CD8-positive, alpha-beta memory T cell (primary cell): ENCODE results near the gene OBSCN. TPM values are rescaled to one million over a fixed set of nuclear protein-coding genes. Genes with fewer than 3 reads are reported as not detected.

Experiments used
- CTCF ChIA-PET: fragments of 350-600 bp; sonication (Branson Sonifier 250); formaldehyde crosslinking; loops from one replicate; lab custom pipeline; 2021; ENCODE audit warnings: antibody characterized with exemption; lab: Charles Lee
- POLR2A ChIA-PET: fragments of 350-600 bp; sonication (Branson Sonifier 250); formaldehyde crosslinking; loops from one replicate; lab custom pipeline; 2021; ENCODE audit warnings: antibody characterized with exemption; lab: Charles Lee
- DNase-seq, 5 donors: peaks; one replicate each; pipeline versions ENCODE4 v3.0.0 to v3.0.0-alpha.2; 2020 to 2022; ENCODE audit warnings: mixed read lengths in 1 of 5
- H3K27ac ChIP-seq: one replicate; pipeline ENCODE4 v1.7.0; 2013; ENCODE audit warnings: low read depth, mild to moderate bottlenecking, low read length, moderate library complexity
- H3K27me3 ChIP-seq: 2 replicates; pipeline ENCODE4 v1.7.0; 2013; ENCODE audit warnings: low read length, mild to moderate bottlenecking; ENCODE audit not compliant: insufficient read depth, poor library complexity, severe bottlenecking
- H3K36me3 ChIP-seq: 2 replicates; pipeline ENCODE4 v1.7.0; 2013; ENCODE audit warnings: mild to moderate bottlenecking, low read length, moderate library complexity; ENCODE audit not compliant: insufficient read depth
- H3K4me1 ChIP-seq: 2 replicates; pipeline ENCODE4 v1.7.0; 2013; ENCODE audit warnings: mild to moderate bottlenecking, low read length, moderate library complexity; ENCODE audit not compliant: insufficient read depth
- H3K4me3 ChIP-seq: 2 replicates; pipeline ENCODE4 v1.7.0; 2013; ENCODE audit warnings: mild to moderate bottlenecking, low read length
- H3K9me3 ChIP-seq: 2 replicates; pipeline ENCODE4 v1.7.0; 2013; ENCODE audit warnings: mild to moderate bottlenecking, low read length
- H3K27ac Mint-ChIP-seq, 8 donors: one replicate each; pipeline ENCODE4 v1.8.0; 2020 to 2021; ENCODE audit warnings: mixed read lengths in 8 of 8, mild to moderate bottlenecking in 6 of 8, inconsistent platforms in 3 of 8, moderate library complexity in 3 of 8
- H3K27me3 Mint-ChIP-seq, 2 donors: one replicate each; pipeline ENCODE4 v1.8.0; 2020 to 2021; ENCODE audit warnings: mixed read lengths in 2 of 2, mild to moderate bottlenecking in 1 of 2, moderate library complexity in 1 of 2
- H3K36me3 Mint-ChIP-seq, 3 donors: one replicate each; pipeline ENCODE4 v1.8.0; 2020 to 2021; ENCODE audit warnings: mixed read lengths in 3 of 3, inconsistent platforms in 1 of 3, mild to moderate bottlenecking in 1 of 3
- H3K4me1 Mint-ChIP-seq, 3 donors: one replicate each; pipeline ENCODE4 v1.8.0; 2020 to 2021; ENCODE audit warnings: mixed read lengths in 3 of 3, inconsistent platforms in 1 of 3, mild to moderate bottlenecking in 1 of 3
- H3K4me3 Mint-ChIP-seq, 7 donors: one replicate each; pipeline ENCODE4 v1.8.0; 2020 to 2021; ENCODE audit warnings: mixed read lengths in 7 of 7, mild to moderate bottlenecking in 6 of 7, moderate library complexity in 4 of 7, inconsistent platforms in 2 of 7
- H3K9me3 Mint-ChIP-seq, 5 donors: one replicate each; pipeline ENCODE4 v1.8.0; 2020 to 2022; ENCODE audit warnings: mixed read lengths in 5 of 5, mild to moderate bottlenecking in 3 of 5, moderate library complexity in 2 of 5, inconsistent platforms in 1 of 5
- polyA plus RNA-seq: library from polyadenylated mRNA; unstranded; fragments of 300-500 nt; fragmentation: Illumina TruSeq; gene quantifications from one replicate; pipeline ENCODE4 v1.2.3, GENCODE V29; 2021
- total RNA-seq, 2 experiments: library from RNA; stranded (reverse); gene quantifications; one replicate each; pipeline ENCODE4 v1.2.3, GENCODE V29; 2021

OBSCN gene
- total and polyA plus RNA-seq, 3 experiments from 2014 or later: 3.0 to 13.6 (median 10.9) TPM

- Mint-ChIP-seq H3K27me3 (no peaks in the 10 kb centered on the region), H3K4me3 (no peak overlapping the region), H3K4me1 (peaks cover 3 to 4% (median 4%) of the 10 kb centered on the region in 3 donors), H3K36me3 (peaks cover 0 to 16% (median 2%) of the 10 kb centered on the region in 3 donors), H3K9me3 (no peaks in the 10 kb centered on the region), H3K27ac (peak overlapping the region in 2 of 8 donors; percentile 31 to 79)
- CTCF ChIA-PET: interaction anchor here (2.2 kb wide), 1 partner anchor 12 kb away, joined by 11 read pairs; the partner anchor contains the start of gene IBA57
- POLR2A ChIA-PET: interaction anchor here (0.7 kb wide), 1 partner anchor 25 kb away, joined by 5 read pairs; no protein-coding TSS in a partner anchor
- no peak overlapping the region for H3K27ac ChIP-seq
- no peaks in the 10 kb centered on the region for H3K9me3 ChIP-seq
- no peak overlapping the region for H3K4me3 ChIP-seq
- no peaks in the 10 kb centered on the region for H3K27me3 ChIP-seq
- no peak for DNase-seq
- no peaks in the 10 kb centered on the region for H3K36me3 ChIP-seq
- H3K4me1 ChIP-seq: no peaks in the 10 kb centered on the region
Measured at GRCh38 chr1:228177721-228178710, 29.8 kb upstream of the OBSCN start.

GRCh38 chr1:228178737-228179684, 28.8 kb upstream of the OBSCN start:
- Histone ChIP-seq H3K4me1 (no peaks in the 10 kb centered on the region), H3K27me3 (no peaks in the 10 kb centered on the region), H3K9me3 (no peaks in the 10 kb centered on the region), H3K27ac (no peak overlapping the region), H3K36me3 (no peaks in the 10 kb centered on the region), H3K4me3 (no peak overlapping the region)
- peak overlapping the region in 1 of 7 donors; percentile 38 for H3K4me3 Mint-ChIP-seq
- POLR2A ChIA-PET: no interaction called here
- no peak for DNase-seq
- peaks cover 4 to 7% (median 4%) of the 10 kb centered on the region in 3 donors for H3K4me1 Mint-ChIP-seq
- H3K27ac Mint-ChIP-seq: peak overlapping the region in 5 of 8 donors; percentile 3 to 46 (median 26)
- H3K27me3 Mint-ChIP-seq: no peaks in the 10 kb centered on the region
- CTCF ChIA-PET: interaction anchor here (1.1 to 2.2 kb wide), 4 partner anchors 11 to 279 kb away, joined by 3 to 11 read pairs (median 4); partner anchors contain the start of gene IBA57
- no peaks in the 10 kb centered on the region for H3K9me3 Mint-ChIP-seq
- peaks cover 0 to 16% (median 2%) of the 10 kb centered on the region in 3 donors for H3K36me3 Mint-ChIP-seq

- peaks cover 0 to 13% (median 2%) of the 10 kb centered on the region in 3 donors for H3K36me3 Mint-ChIP-seq
- H3K27me3 Mint-ChIP-seq: no peaks in the 10 kb centered on the region
- Histone ChIP-seq H3K27me3 (no peaks in the 10 kb centered on the region), H3K36me3 (no peaks in the 10 kb centered on the region), H3K4me1 (peaks cover 4% of the 10 kb centered on the region), H3K27ac (no peak overlapping the region), H3K9me3 (no peaks in the 10 kb centered on the region), H3K4me3 (no peak overlapping the region)
- ChIA-PET POLR2A (no interaction called here), CTCF (interaction anchor here (0.7 to 1.5 kb wide), 3 partner anchors 12 to 43 kb away, joined by 3 to 5 read pairs (median 4); partner anchors contain the start of gene GUK1)
- H3K4me3 Mint-ChIP-seq: no peak overlapping the region
- H3K27ac Mint-ChIP-seq: peak overlapping the region in 2 of 8 donors; percentile 15 to 61
- peaks cover 9 to 13% (median 12%) of the 10 kb centered on the region in 3 donors for H3K4me1 Mint-ChIP-seq
- H3K9me3 Mint-ChIP-seq: no peaks in the 10 kb centered on the region
- DNase-seq: no peak
Measured at GRCh38 chr1:228180271-228180958, 27.4 kb upstream of the OBSCN start.

GRCh38 chr1:228180959-228181644, 26.7 kb upstream of the OBSCN start:
- CTCF ChIA-PET: interaction anchor here (0.7 to 1.5 kb wide), 4 partner anchors 13 to 44 kb away, joined by 3 to 5 read pairs (median 4); partner anchors contain the start of gene GUK1

GRCh38 chr1:228181645-228182034, 26.2 kb upstream of the OBSCN start:
- H3K4me3 Mint-ChIP-seq: peak overlapping the region in 1 of 7 donors; percentile 16
- Histone ChIP-seq H3K36me3 (no peaks in the 10 kb centered on the region), H3K9me3 (no peaks in the 10 kb centered on the region), H3K4me3 (no peak overlapping the region), H3K27me3 (no peaks in the 10 kb centered on the region), H3K27ac (no peak overlapping the region), H3K4me1 (peaks cover 16% of the 10 kb centered on the region)
- peaks cover 0 to 12% (median 2%) of the 10 kb centered on the region in 3 donors for H3K36me3 Mint-ChIP-seq
- no peaks in the 10 kb centered on the region for H3K27me3 Mint-ChIP-seq
- peak overlapping the region in 1 of 8 donors; percentile 20 for H3K27ac Mint-ChIP-seq
- ChIA-PET CTCF (interaction anchor here (1.0 kb wide), 1 partner anchor 15 kb away, joined by 3 read pairs; no protein-coding TSS in a partner anchor), POLR2A (no interaction called here)
- DNase-seq: no peak
- no peaks in the 10 kb centered on the region for H3K9me3 Mint-ChIP-seq
- H3K4me1 Mint-ChIP-seq: peaks cover 21 to 25% (median 24%) of the 10 kb centered on the region in 3 donors

More at GRCh38 chr1:228180959-228181644, 26.7 kb upstream of the OBSCN start:
- Mint-ChIP-seq H3K27ac (peak overlapping the region in 1 of 8 donors; percentile 20), H3K36me3 (peaks cover 0 to 12% (median 2%) of the 10 kb centered on the region in 3 donors), H3K27me3 (no peaks in the 10 kb centered on the region), H3K4me3 (no peak overlapping the region), H3K4me1 (peaks cover 15 to 20% (median 19%) of the 10 kb centered on the region in 3 donors), H3K9me3 (no peaks in the 10 kb centered on the region)
- peaks cover 11% of the 10 kb centered on the region for H3K4me1 ChIP-seq
- H3K4me3 ChIP-seq: no peak overlapping the region
- no peaks in the 10 kb centered on the region for H3K36me3 ChIP-seq
- H3K9me3 ChIP-seq: no peaks in the 10 kb centered on the region
- no peak overlapping the region for H3K27ac ChIP-seq
- POLR2A ChIA-PET: no interaction called here
- DNase-seq: no peak
- H3K27me3 ChIP-seq: no peaks in the 10 kb centered on the region

GRCh38 chr1:228182296-228183030, 25.4 kb upstream of the OBSCN start:
- Mint-ChIP-seq H3K4me3 (no peak overlapping the region), H3K27me3 (no peaks in the 10 kb centered on the region), H3K9me3 (no peaks in the 10 kb centered on the region), H3K36me3 (peaks cover 0 to 9% (median 2%) of the 10 kb centered on the region in 3 donors), H3K27ac (peak overlapping the region in 2 of 8 donors; percentile 16 to 38), H3K4me1 (peaks cover 26 to 31% (median 27%) of the 10 kb centered on the region in 3 donors)
- Histone ChIP-seq H3K27me3 (no peaks in the 10 kb centered on the region), H3K9me3 (no peaks in the 10 kb centered on the region), H3K4me3 (no peak overlapping the region), H3K4me1 (peaks cover 19% of the 10 kb centered on the region), H3K36me3 (no peaks in the 10 kb centered on the region), H3K27ac (no peak overlapping the region)
- ChIA-PET POLR2A (no interaction called here), CTCF (interaction anchor here (0.9 to 1.0 kb wide), 2 partner anchors 16 to 224 kb away, joined by 3 read pairs; partner anchors contain the start of gene TRIM11)
- DNase-seq: no peak
